K562 (cell line): ENCODE measurements around the gene ZSWIM1. TPM values are rescaled to one million over a fixed set of nuclear protein-coding genes. Genes with fewer than 3 reads are reported as not detected.

Source experiments
- ATF1 ChIP-seq, 2 experiments: fragments of 450-650 bp in 1 of 2; IDR thresholded peaks; 2 replicates each; pipeline ENCODE4 v1.6.1; 2016; ENCODE audit warnings: missing compliant biosample characterization in 1 of 2, missing genetic modification characterization in 1 of 2
- CBFA2T2 ChIP-seq: fragments of 450-650 bp; conservative IDR thresholded peaks from 2 replicates; pipeline ENCODE4 v1.6.1; 2017; ENCODE audit warnings: mild to moderate bottlenecking
- DACH1 ChIP-seq: fragments of 450-650 bp; IDR thresholded peaks from 2 replicates; pipeline ENCODE4 v1.6.1; 2018; ENCODE audit not compliant: partially characterized antibody
- HCFC1 ChIP-seq: IDR thresholded peaks from 2 replicates; pipeline ENCODE4 v1.6.1; 2012; ENCODE audit warnings: low read depth, low read length, improper control_type of control experiment
- HIVEP1 ChIP-seq: fragments of 250-450 bp; sonication (Bioruptor Pico); IDR thresholded peaks from 2 replicates; pipeline ENCODE4 v1.4.0; 2020; ENCODE audit warnings: mild to moderate bottlenecking
- HMBOX1 ChIP-seq: sonication (generic); IDR thresholded peaks from 2 replicates; pipeline ENCODE4 v1.6.1; 2016
- HMG20B ChIP-seq: fragments of 250-450 bp; sonication (Bioruptor Pico); IDR thresholded peaks from 2 replicates; pipeline ENCODE4 v1.5.0; 2021; ENCODE audit warnings: mild to moderate bottlenecking
- ILK ChIP-seq: fragments of 450-650 bp; IDR thresholded peaks from 2 replicates; pipeline ENCODE4 v1.6.1; 2016; ENCODE audit warnings: missing genetic modification characterization, low read depth, mild to moderate bottlenecking, missing compliant biosample characterization, moderate library complexity, borderline replicate concordance
- IRF9 ChIP-seq: fragments of 450-650 bp; IDR thresholded peaks from 2 replicates; pipeline ENCODE4 v1.6.1; 2016; ENCODE audit warnings: missing biosample characterization, missing genetic modification characterization
- RFX7 ChIP-seq: fragments of 250-450 bp; sonication (Bioruptor Pico); IDR thresholded peaks from 2 replicates; pipeline ENCODE4 v1.5.1; 2021; ENCODE audit warnings: mild to moderate bottlenecking
- TAF15 ChIP-seq: fragments of 200-400 bp; formaldehyde crosslinking; IDR thresholded peaks from 2 replicates; pipeline ENCODE4 v1.6.1; 2017; ENCODE audit warnings: mild to moderate bottlenecking, low read depth, low read length, moderate library complexity
- WHSC1 ChIP-seq: IDR thresholded peaks from one replicate; pipeline ENCODE4 v1.6.1; 2012; ENCODE audit warnings: low read length, control low read depth, inconsistent platforms
- ZBTB1 ChIP-seq: sonication (generic); formaldehyde crosslinking; IDR thresholded peaks from 2 replicates; pipeline ENCODE4 v1.8.1; 2023; ENCODE audit warnings: missing genetic modification reagents, low read depth, mild to moderate bottlenecking, borderline replicate concordance
- ZC3H8 ChIP-seq: fragments of 450-650 bp; IDR thresholded peaks from 2 replicates; pipeline ENCODE4 v1.6.1; 2017
- ZKSCAN1 ChIP-seq: fragments of 150-350 bp; IDR thresholded peaks from 2 replicates; pipeline ENCODE4 v1.6.1; 2016; ENCODE audit warnings: low read depth, low read length
- ZNF232 ChIP-seq: sonication (generic); formaldehyde crosslinking; IDR thresholded peaks from 2 replicates; pipeline ENCODE4 v1.8.0; 2022; ENCODE audit warnings: mild to moderate bottlenecking, missing genetic modification reagents
- polyA plus RNA-seq, 8 experiments: library from polyadenylated mRNA; depleted of rRNA in 4 of 8; stranded (reverse) in 5 of 8; unstranded in 3 of 8; fragments of >200 nt; fragmentation: Nextera tagmentation in 2 of 8; fragmentation: Illumina TruSeq in 1 of 8; extraction: Ambion mirVana in 2 of 8; extraction: Trizol in 1 of 8; gene quantifications; 2 replicates each; pipeline versions ENCODE4 v1.2.1 to v1.2.3, GENCODE V29; 2011 to 2014; ENCODE audit warnings: inconsistent platforms in 1 of 8, missing spikeins in 1 of 8
- total RNA-seq, 7 experiments: library from RNA; depleted of rRNA in 6 of 7; stranded (reverse); fragments of >200 nt in 6 of 7; fragmentation: Illumina TruSeq in 2 of 7; extraction: Trizol in 2 of 7; gene quantifications; 2 replicates each; pipeline versions ENCODE4 v1.2.1 to v1.2.3, GENCODE V29; 2011 to 2021; ENCODE audit warnings: low replicate concordance in 1 of 7
- TF ChIP-seq, protein P1 (sequence below), 2 experiments: IDR thresholded peaks; 2 replicates each; pipeline ENCODE4 v1.6.1; 2011; ENCODE audit warnings: borderline replicate concordance in 1 of 2, control low read depth in 1 of 2, low read depth in 1 of 2, low read length in 1 of 2, mild to moderate bottlenecking in 1 of 2, mixed read lengths in 1 of 2, moderate library complexity in 1 of 2; ENCODE audit not compliant: insufficient read depth in 1 of 2, insufficient read length in 1 of 2, poor library complexity in 1 of 2, severe bottlenecking in 1 of 2; ENCODE audit errors: extremely low read depth in 1 of 2
- TF ChIP-seq, protein P2 (sequence below): fragments of 450-650 bp; IDR thresholded peaks from 2 replicates; pipeline ENCODE4 v1.6.1; 2017; ENCODE audit warnings: mild to moderate bottlenecking, moderate library complexity
- TF ChIP-seq, protein P3 (sequence below): fragments of 450-650 bp; IDR thresholded peaks from 2 replicates; pipeline ENCODE4 v1.6.1; 2016; ENCODE audit warnings: low read depth, mild to moderate bottlenecking, moderate library complexity

Gene ZSWIM1
- total and polyA plus RNA-seq, 9 of the 15 experiments (the other 6 are each of a cell fraction or from before 2014, with no cell fraction given): 2.5 to 15.6 (median 9.5) TPM

- TF ChIP-seq ZNF232 (CRISPR knock-in tag): no peak
- TF ChIP-seq DACH1: no peak
- TF ChIP-seq RFX7 (CRISPR knock-in tag): no peak
- TF ChIP-seq HMG20B (CRISPR knock-in tag): no peak
- no peak; the same call in 1 of the 2 replicates for TF ChIP-seq IRF9 (tag)
- no peak for TF ChIP-seq HIVEP1
- TF ChIP-seq CBFA2T2: no peak
- no peak; the same call in 1 of the 2 replicates for TF ChIP-seq ATF1 (CRISPR knock-in tag; IDR thresholded peaks at IDR 0.05)
- TF ChIP-seq ATF1 (tag; IDR thresholded peaks at IDR 0.05): peak; percentile 92
- TF ChIP-seq, protein P1, sequence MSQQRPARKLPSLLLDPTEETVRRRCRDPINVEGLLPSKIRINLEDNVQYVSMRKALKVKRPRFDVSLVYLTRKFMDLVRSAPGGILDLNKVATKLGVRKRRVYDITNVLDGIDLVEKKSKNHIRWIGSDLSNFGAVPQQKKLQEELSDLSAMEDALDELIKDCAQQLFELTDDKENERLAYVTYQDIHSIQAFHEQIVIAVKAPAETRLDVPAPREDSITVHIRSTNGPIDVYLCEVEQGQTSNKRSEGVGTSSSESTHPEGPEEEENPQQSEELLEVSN (IDR thresholded peaks at IDR 0.05; ENCODE audit: borderline replicate concordance in 1 of 2, extremely low read depth in 1 of 2, insufficient read depth in 1 of 2, insufficient read length in 1 of 2, low read depth in 1 of 2, low read length in 1 of 2, poor library complexity in 1 of 2, severe bottlenecking in 1 of 2): no peak
- no peak for TF ChIP-seq ZBTB1 (CRISPR knock-in tag)
- TF ChIP-seq TAF15: no peak
- no peak for TF ChIP-seq ZC3H8
- no peak for TF ChIP-seq HMBOX1
- TF ChIP-seq WHSC1: no peak
- TF ChIP-seq, protein P2, sequence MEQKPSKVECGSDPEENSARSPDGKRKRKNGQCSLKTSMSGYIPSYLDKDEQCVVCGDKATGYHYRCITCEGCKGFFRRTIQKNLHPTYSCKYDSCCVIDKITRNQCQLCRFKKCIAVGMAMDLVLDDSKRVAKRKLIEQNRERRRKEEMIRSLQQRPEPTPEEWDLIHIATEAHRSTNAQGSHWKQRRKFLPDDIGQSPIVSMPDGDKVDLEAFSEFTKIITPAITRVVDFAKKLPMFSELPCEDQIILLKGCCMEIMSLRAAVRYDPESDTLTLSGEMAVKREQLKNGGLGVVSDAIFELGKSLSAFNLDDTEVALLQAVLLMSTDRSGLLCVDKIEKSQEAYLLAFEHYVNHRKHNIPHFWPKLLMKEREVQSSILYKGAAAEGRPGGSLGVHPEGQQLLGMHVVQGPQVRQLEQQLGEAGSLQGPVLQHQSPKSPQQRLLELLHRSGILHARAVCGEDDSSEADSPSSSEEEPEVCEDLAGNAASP: no peak
- TF ChIP-seq, protein P3, sequence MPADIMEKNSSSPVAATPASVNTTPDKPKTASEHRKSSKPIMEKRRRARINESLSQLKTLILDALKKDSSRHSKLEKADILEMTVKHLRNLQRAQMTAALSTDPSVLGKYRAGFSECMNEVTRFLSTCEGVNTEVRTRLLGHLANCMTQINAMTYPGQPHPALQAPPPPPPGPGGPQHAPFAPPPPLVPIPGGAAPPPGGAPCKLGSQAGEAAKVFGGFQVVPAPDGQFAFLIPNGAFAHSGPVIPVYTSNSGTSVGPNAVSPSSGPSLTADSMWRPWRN: no peak
- TF ChIP-seq HCFC1: no peak; the same call in none of the 2 replicates
- no peak for TF ChIP-seq ILK
- no peak for TF ChIP-seq ZKSCAN1
These were observed at the start of gene ZSWIM1 (continued) for GRCh38 chr20:45880988-45881788.
